ENCODE measurements around the gene GALNT10. TPM values are rescaled to one million over a fixed set of nuclear protein-coding genes. Genes with fewer than 3 reads are reported as not detected.
A peak's percentile ranks its signal among the peaks of the same experiment; 100 is the strongest.
"Not testable (repeated sequence)": the region's sequence is repeated elsewhere in the genome, so short reads cannot be mapped to it uniquely, and the experiment has no call there.

Gene GALNT10
- total and polyA plus RNA-seq, 2 experiments from 2014 or later, result 3.2 to 12.9 TPM

DNA sequence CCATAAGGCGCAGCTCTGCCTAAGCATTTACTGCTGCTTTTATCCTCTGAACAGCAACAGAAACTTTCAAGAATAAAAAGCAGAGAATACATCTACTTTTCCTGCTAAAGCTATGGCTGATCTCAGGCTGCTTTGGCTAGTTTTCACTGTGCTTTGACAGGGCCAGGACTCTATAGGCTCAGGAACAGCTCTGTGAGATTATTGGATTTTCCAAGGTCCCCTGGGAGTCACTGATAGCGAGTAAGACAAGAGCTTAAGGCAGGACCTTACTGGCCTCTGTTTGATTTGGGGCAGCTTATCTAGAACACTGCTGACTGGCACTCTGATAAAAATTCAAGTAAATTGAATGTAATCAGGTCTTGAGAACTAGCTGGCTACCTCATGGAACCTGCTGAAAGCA is 40.1 kb upstream of the GALNT10 start:
- ATAC-seq, result not testable (repeated sequence)

DNA sequence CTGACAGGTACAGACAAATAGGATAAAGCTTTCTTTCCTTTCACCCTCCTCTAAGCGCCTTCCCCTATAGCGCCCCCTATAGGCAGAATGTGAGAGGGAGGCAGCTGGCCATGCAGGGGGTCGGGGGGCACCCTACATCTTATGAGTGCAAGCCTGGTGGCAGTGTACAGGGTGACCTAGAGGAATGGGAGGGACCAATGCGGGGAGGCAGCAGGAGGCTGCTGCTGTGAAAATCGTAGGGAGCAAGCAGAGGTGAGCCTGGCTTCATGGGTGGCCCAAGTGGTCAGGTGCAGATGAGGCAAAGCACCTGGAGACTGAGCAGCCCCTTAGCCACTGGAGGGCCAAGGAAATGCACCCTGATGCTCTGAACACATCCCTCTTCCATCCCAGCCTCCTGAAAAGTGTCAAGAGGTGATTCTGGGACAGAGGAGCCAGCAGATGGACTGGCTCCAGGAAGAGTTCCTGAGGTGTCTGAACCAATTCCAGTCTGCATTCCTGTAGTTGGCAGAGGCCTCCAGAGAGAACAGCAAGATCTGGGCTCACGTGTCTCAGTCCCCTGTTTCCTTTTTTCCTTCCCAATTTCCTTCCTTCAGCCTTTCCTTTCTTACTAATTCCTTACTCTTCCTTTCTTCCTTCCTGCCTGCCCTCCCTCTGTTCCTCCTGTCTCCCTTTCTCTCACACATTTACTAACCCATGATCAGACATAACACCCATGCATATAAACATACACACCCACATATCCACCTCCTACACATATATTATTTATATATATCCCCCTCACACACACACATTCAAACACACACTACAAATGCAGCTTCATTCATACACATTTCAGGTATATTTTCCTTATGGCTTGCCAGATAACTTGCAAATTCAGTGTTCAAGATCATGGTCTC is 32.8 kb upstream of the GALNT10 start:
- Mint-ChIP-seq H3K4me3 (no peak overlapping the region), H3K27me3 (ENCODE audit: insufficient read depth, low read depth, poor library complexity) (peaks cover 5% of the 10 kb centered on the region), H3K36me3 (ENCODE audit: low read depth) (no peaks in the 10 kb centered on the region), H3K9me3 (no peaks in the 10 kb centered on the region), H3K27ac (no peak overlapping the region), H3K4me1 (peaks cover 2% of the 10 kb centered on the region)
- H3K27ac ChIP-seq (ENCODE audit: low read depth), result no peak overlapping the region
- H2AFZ ChIP-seq, result no peak overlapping the region; the same call in 1 of the 2 replicates
- ATAC-seq (peak; percentile 91), DNase-seq (ENCODE audit: low spot score) (peak; percentile 76)
- no peak for TF ChIP-seq NANOG (IDR thresholded peaks at IDR 0.05; ENCODE audit: borderline replicate concordance)
- TF ChIP-seq, protein P1, sequence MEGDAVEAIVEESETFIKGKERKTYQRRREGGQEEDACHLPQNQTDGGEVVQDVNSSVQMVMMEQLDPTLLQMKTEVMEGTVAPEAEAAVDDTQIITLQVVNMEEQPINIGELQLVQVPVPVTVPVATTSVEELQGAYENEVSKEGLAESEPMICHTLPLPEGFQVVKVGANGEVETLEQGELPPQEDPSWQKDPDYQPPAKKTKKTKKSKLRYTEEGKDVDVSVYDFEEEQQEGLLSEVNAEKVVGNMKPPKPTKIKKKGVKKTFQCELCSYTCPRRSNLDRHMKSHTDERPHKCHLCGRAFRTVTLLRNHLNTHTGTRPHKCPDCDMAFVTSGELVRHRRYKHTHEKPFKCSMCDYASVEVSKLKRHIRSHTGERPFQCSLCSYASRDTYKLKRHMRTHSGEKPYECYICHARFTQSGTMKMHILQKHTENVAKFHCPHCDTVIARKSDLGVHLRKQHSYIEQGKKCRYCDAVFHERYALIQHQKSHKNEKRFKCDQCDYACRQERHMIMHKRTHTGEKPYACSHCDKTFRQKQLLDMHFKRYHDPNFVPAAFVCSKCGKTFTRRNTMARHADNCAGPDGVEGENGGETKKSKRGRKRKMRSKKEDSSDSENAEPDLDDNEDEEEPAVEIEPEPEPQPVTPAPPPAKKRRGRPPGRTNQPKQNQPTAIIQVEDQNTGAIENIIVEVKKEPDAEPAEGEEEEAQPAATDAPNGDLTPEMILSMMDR (conservative IDR thresholded peaks at IDR 0.05; ENCODE audit: low read depth in 2 of 2), result peak; percentile 92 to 100
- TF ChIP-seq POLR2AphosphoS5 (IDR thresholded peaks at IDR 0.05; ENCODE audit: low read depth), result no peak
- H3K4me2 ChIP-seq, result no peak overlapping the region
- no peaks in the 10 kb centered on the region for H3F3A ChIP-seq (replicated peaks; ENCODE audit: low read depth)
- H3K27me3 ChIP-seq (ENCODE audit: insufficient read depth), result no peaks in the 10 kb centered on the region
- no peak overlapping the region for H3K4me3 ChIP-seq
- no peaks in the 10 kb centered on the region for H3K36me3 ChIP-seq (ENCODE audit: insufficient read depth)
- no peaks in the 10 kb centered on the region for H3K9me2 ChIP-seq (ENCODE audit: insufficient read depth)
- H3K4me1 ChIP-seq (ENCODE audit: insufficient read depth), result no peaks in the 10 kb centered on the region
- H4K20me1 ChIP-seq (replicated peaks; ENCODE audit: insufficient read depth), result no peaks in the 10 kb centered on the region
- H3K79me2 ChIP-seq (replicated peaks; ENCODE audit: insufficient read depth), result no peaks in the 10 kb centered on the region

More for the DNA sequence above, 40.1 kb upstream of the GALNT10 start:
- DNase-seq (ENCODE audit: low spot score); H3K79me2 ChIP-seq (replicated peaks; ENCODE audit: insufficient read depth); H3K4me2 ChIP-seq; H3K36me3 Mint-ChIP-seq (ENCODE audit: low read depth); H3K4me3 Mint-ChIP-seq; H3K27ac Mint-ChIP-seq; H3K27me3 Mint-ChIP-seq (ENCODE audit: insufficient read depth, low read depth, poor library complexity); H3K4me1 ChIP-seq (ENCODE audit: insufficient read depth); H3K4me1 Mint-ChIP-seq; H3K9me3 Mint-ChIP-seq; H3K27me3 ChIP-seq (ENCODE audit: insufficient read depth); H3K9me2 ChIP-seq (ENCODE audit: insufficient read depth); H3F3A ChIP-seq (replicated peaks; ENCODE audit: low read depth); H3K36me3 ChIP-seq (ENCODE audit: insufficient read depth); H3K4me3 ChIP-seq; H4K20me1 ChIP-seq (replicated peaks; ENCODE audit: insufficient read depth); H3K27ac ChIP-seq (ENCODE audit: low read depth): not testable (repeated sequence)
- peak overlapping the region; percentile 34; the same call in 1 of the 2 replicates for H2AFZ ChIP-seq

DNA sequence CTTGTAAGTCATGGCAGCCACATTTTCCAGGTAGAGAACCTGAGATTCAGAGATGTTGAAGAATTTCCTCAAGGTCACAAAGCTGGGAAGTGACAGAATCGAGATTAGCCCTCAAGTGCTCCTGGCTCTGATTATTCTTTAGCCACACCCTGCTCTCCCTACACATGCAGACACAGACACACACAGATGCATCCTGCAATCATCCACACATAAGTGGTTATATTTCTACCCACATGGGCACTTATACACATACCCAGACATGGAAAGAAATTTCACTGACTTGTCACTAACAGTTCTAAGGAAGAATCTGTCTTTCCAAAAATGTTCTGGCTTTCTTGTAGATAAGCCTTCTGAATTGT is 32.2 kb upstream of the GALNT10 start:
- H3K9me2 ChIP-seq (ENCODE audit: insufficient read depth), result no peaks in the 10 kb centered on the region
- no peaks in the 10 kb centered on the region for H3K27me3 ChIP-seq (ENCODE audit: insufficient read depth)
- TF ChIP-seq ZNF331 (CRISPR knock-in tag; IDR thresholded peaks at IDR 0.05; ENCODE audit: low read depth) (no peak), JUNB (IDR thresholded peaks at IDR 0.05; ENCODE audit: unreplicated experiment) (no peak), EZH2phosphoT487 (IDR thresholded peaks at IDR 0.05; ENCODE audit: unreplicated experiment) (no peak), CREB1 (CRISPR knock-in tag; IDR thresholded peaks at IDR 0.05; ENCODE audit: low read depth) (no peak)
- TF ChIP-seq, protein P1 (conservative IDR thresholded peaks at IDR 0.05; ENCODE audit: low read depth in 2 of 2), result no peak
- no peak overlapping the region for H3K4me2 ChIP-seq
- no peak overlapping the region for H2AFZ ChIP-seq
- peaks cover 5% of the 10 kb centered on the region for H3K27me3 Mint-ChIP-seq (ENCODE audit: insufficient read depth, low read depth, poor library complexity)
- no peaks in the 10 kb centered on the region for H3K36me3 Mint-ChIP-seq (ENCODE audit: low read depth)
- no peak overlapping the region for H3K4me3 Mint-ChIP-seq
- H3K27ac Mint-ChIP-seq, result no peak overlapping the region
- no peak for DNase-seq (ENCODE audit: low spot score)
- ATAC-seq, result no peak
- H3F3A ChIP-seq (replicated peaks; ENCODE audit: low read depth), result no peaks in the 10 kb centered on the region
- H3K4me1 ChIP-seq (ENCODE audit: insufficient read depth), result peaks cover 4% of the 10 kb centered on the region; the same call in 1 of the 2 replicates
- H3K4me1 Mint-ChIP-seq, result peaks cover 7% of the 10 kb centered on the region
- no peaks in the 10 kb centered on the region for H3K9me3 Mint-ChIP-seq
- no peaks in the 10 kb centered on the region for H3K79me2 ChIP-seq (replicated peaks; ENCODE audit: insufficient read depth)
- H3K36me3 ChIP-seq (ENCODE audit: insufficient read depth), result no peaks in the 10 kb centered on the region
- no peak overlapping the region for H3K4me3 ChIP-seq
- H3K27ac ChIP-seq (ENCODE audit: low read depth), result no peak overlapping the region
- H4K20me1 ChIP-seq (replicated peaks; ENCODE audit: insufficient read depth), result no peaks in the 10 kb centered on the region

Measured in GM23338 (cell line).